ENCODE data around the gene N4BP2L1. TPM values are rescaled to one million over a fixed set of nuclear protein-coding genes. Genes with fewer than 3 reads are reported as not detected.
"Not testable (repeated sequence)": the region's sequence is repeated elsewhere in the genome, so short reads cannot be mapped to it uniquely, and the experiment has no call there.

N4BP2L1 gene
- total RNA-seq, 1 donor from 2014 or later: 19.2 TPM

DNA sequence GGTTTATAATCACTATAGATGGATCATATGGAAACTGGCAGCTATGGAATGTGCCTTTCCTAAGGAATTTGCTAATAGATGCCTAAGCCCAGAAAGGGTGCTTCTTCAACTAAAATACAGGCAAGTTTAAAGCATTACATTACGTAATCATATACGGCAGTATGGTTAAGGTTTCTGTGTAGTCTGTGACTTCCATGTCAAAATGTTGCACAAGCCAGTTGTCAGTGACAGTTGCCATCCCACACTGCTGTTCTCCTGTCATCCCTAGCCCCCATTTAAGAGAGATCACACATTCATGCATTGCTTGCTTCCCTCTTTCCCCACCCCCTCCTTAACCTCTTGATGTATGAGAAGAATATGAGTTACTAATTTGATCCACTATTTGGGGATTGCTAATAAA, 65.4 kb downstream of the N4BP2L1 start:
- no peak for DNase-seq (ENCODE audit: extremely low spot score in 2 of 2)
- intact Hi-C loops (cut with DNase I): no loop called here
- H3K4me3 ChIP-seq: no peak overlapping the region
- H3K36me3 ChIP-seq: no peaks in the 10 kb centered on the region
- H3K27me3 ChIP-seq: no peaks in the 10 kb centered on the region
- no peaks in the 10 kb centered on the region for H3K9me3 ChIP-seq
- TF ChIP-seq POLR2A (IDR thresholded peaks at IDR 0.05) (no peak), POLR2AphosphoS5 (IDR thresholded peaks at IDR 0.05; ENCODE audit: insufficient read depth in 1 of 2, low read depth in 1 of 2) (no peak)
- TF ChIP-seq, protein P1, sequence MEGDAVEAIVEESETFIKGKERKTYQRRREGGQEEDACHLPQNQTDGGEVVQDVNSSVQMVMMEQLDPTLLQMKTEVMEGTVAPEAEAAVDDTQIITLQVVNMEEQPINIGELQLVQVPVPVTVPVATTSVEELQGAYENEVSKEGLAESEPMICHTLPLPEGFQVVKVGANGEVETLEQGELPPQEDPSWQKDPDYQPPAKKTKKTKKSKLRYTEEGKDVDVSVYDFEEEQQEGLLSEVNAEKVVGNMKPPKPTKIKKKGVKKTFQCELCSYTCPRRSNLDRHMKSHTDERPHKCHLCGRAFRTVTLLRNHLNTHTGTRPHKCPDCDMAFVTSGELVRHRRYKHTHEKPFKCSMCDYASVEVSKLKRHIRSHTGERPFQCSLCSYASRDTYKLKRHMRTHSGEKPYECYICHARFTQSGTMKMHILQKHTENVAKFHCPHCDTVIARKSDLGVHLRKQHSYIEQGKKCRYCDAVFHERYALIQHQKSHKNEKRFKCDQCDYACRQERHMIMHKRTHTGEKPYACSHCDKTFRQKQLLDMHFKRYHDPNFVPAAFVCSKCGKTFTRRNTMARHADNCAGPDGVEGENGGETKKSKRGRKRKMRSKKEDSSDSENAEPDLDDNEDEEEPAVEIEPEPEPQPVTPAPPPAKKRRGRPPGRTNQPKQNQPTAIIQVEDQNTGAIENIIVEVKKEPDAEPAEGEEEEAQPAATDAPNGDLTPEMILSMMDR (IDR thresholded peaks at IDR 0.05): no peak
- no peak overlapping the region for H3K27ac ChIP-seq
- H3K4me1 ChIP-seq: no peaks in the 10 kb centered on the region

DNA sequence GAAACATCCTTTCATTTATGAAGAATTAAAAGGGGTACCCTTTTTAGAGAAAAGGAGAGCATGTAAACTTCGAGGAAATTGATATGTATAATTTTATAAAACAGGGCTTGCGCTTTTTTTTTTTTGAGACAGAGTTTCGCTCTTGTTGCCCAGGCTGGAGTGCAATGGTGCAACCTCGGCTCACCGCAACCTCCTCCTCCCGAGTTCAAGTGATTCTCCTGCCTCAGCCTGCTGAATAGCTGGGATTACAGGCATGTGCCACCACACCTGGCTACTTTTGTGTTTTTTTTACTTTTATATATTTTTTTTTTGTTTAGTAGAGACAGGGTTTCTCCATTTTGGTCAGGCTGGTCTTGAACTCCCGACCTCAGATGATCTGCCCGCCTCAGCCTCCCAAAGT, 72.0 kb downstream of the N4BP2L1 start:
- DNase-seq (ENCODE audit: extremely low spot score in 2 of 2); H3K27me3 ChIP-seq; H3K36me3 ChIP-seq; H3K9me3 ChIP-seq; H3K4me3 ChIP-seq; H3K4me1 ChIP-seq; H3K27ac ChIP-seq; intact Hi-C loops (cut with DNase I): not testable (repeated sequence)

- Histone ChIP-seq H3K27me3 (no peaks in the 10 kb centered on the region), H3K27ac (no peak overlapping the region), H3K4me3 (no peak overlapping the region), H3K9me3 (no peaks in the 10 kb centered on the region), H3K4me1 (no peaks in the 10 kb centered on the region), H3K36me3 (no peaks in the 10 kb centered on the region)
- intact Hi-C loops (cut with DNase I): no loop called here
- DNase-seq (ENCODE audit: extremely low spot score in 2 of 2): no peak
- TF ChIP-seq, protein P1 (IDR thresholded peaks at IDR 0.05): no peak
- TF ChIP-seq POLR2A (IDR thresholded peaks at IDR 0.05) (no peak), POLR2AphosphoS5 (IDR thresholded peaks at IDR 0.05; ENCODE audit: insufficient read depth in 1 of 2, low read depth in 1 of 2) (no peak)
Measured at GRCh38 chr13:32354040-32354439, 73.9 kb downstream of the N4BP2L1 start.

- H3K9me3 ChIP-seq; DNase-seq (ENCODE audit: extremely low spot score in 2 of 2); H3K4me1 ChIP-seq; H3K27ac ChIP-seq; H3K4me3 ChIP-seq; intact Hi-C loops (cut with DNase I); H3K27me3 ChIP-seq; H3K36me3 ChIP-seq: not testable (repeated sequence)
Measured at GRCh38 chr13:32350839-32351441, 77.0 kb downstream of the N4BP2L1 start.

Small RNA genes lying within 50 kb of the gene (small RNA-seq; reads per million reads assigned to genes)
- not detected for gene RF00190

Other genes starting within 250 kb of the N4BP2L1 start
- gene ZAR1L, start 112.8 kb downstream of the N4BP2L1 start, total RNA-seq: not detected
- 3.9 TPM for gene BRCA2, start 112.6 kb downstream of the N4BP2L1 start, total RNA-seq
- 173 TPM for gene N4BP2L2, start 110.7 kb upstream of the N4BP2L1 start, total RNA-seq
- gene PDS5B, start 158.3 kb upstream of the N4BP2L1 start, total RNA-seq: 49.4 TPM